ENCODE measurements around the gene ADA.
"Not testable (repeated sequence)": the region's sequence is repeated elsewhere in the genome, so short reads cannot be mapped to it uniquely, and the experiment has no call there.

ADA gene

DNA sequence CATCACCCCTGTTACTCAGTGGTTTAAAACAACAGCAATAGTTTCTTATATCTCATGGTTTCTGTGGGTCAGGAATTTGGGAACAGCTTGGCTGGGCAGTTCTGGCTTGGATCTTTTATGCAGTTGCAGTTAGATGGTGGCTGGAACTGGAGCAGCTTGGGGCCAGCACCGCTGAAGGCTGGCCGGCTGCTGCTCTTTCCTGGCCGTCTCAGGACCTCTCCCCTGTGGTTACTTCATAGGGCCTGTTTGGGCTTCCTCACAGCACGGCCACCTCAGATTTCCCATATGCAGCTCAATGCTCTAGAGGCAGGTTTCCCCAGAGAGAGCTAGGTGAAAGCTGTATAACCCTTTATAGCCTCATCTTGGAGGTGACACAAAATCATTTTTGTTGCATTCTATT, 53.6 kb downstream of the ADA start:
- no peak for DNase-seq

DNA sequence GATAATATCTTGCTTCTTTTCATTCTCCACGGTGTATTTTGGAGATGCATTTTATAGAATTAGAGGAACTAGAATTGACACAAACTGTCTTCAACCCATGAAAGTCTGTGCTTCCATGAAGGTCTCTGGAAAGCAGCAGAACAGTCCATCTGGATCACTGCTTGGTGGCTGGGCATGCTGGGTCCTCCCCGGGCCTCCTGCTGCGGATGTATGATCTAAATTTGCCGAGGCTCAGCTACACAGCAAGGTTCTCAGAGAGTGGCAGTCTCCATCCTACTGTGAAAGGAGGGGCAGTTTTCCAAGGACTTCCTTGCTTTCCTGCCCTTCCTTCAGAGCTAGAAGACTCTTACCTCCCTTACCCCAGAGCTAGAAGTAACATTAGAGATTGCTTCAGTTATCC, 54.0 kb downstream of the ADA start:
- DNase-seq = no peak

DNA sequence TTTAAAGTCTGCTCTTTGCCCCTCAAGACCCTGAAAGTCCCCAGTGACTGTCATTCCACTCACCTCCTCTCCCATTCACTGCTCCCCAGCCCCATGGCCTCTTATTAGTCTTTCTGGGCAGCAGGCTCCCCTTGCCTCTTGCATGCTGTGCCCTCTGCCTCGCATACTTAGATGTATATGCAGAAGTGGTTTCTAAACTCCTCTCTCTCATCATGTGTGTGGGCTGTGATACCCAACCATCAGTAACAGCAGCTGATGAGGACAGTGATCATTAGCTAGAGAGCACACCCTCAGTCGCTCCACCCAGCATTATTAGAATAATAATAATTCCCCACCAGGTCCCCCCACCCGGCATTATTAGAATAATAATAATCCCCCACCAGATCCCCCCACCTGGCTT, 54.6 kb downstream of the ADA start:
- DNase-seq = no peak

DNA sequence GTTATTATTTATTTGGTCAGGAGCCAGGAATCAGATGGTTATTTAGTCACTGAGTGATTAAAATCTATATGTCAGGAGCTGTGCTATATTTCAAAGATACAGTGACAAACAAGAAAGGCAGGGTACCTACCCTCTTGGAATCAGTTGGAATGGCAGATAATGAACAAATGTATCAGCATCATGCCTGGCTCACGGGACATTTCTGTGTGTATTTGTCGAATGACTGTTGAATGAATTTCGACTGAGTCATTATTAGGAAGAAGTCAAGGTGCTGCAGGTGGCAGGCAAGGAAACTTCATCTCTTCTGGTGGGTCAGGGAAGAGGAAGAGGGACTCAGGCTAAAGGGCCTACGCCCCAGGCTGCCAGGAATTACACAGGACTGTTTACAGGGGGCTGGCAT, 55.5 kb downstream of the ADA start:
- DNase-seq = no peak

DNA sequence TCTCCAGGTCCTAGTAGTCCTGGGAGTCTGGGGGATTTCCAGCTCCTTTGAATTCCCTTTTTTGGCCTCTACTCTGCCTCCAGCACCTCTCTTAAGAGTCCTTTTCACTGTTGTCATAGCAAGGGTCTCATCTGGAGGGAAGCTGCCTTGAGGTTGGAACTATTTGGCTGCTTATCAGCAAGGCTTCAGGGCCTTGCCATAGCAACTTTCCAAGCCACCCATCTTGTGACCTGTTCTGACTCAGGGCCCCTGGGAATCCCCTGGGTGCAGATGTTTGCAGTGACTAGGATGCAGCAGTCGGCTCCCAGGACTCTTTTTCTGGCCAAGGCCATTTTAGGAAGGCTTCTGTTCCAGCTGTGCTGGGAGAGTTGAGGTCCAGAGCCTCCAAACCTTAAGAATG, 56.8 kb downstream of the ADA start:
- no peak for DNase-seq

DNA sequence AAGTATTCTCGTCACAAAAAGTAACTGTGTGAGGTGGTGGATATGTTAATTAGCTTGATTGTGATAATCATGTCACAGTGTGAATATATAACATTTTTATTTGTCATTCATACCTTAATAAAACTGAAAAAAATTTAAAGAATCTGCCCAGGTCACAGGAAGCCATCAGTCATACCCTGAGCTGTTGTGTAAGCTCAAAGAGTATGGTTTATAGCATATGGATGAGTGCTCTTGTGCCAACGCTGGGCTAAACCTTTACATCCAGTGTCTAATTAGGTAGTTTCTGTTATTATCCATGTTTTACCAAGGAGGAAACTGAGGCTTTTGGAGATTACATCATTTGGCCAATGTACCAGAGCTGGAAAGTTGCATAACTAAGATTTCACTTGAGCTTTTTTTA, 57.7 kb downstream of the ADA start:
- DNase-seq = no peak

DNA sequence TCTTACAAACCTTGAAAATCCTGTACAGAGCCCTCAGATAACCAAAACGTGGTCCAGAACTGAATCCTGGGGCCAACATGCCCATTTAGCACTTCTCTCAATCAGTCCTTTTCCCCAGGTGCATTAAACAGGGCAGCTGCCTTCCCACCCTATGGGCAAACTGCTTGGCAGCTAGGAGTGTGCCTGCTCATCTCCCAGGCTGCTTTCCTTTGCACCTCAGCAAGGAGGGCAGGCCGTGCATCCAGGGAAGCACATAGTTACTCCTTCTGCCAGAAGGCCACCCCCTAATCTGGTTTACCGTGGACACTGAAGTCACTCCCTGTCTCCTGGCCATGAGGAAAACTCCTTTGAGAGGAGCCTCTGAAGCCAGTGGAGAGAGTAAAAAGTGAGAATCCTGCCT, 59.1 kb downstream of the ADA start:
- no peak for DNase-seq

DNA sequence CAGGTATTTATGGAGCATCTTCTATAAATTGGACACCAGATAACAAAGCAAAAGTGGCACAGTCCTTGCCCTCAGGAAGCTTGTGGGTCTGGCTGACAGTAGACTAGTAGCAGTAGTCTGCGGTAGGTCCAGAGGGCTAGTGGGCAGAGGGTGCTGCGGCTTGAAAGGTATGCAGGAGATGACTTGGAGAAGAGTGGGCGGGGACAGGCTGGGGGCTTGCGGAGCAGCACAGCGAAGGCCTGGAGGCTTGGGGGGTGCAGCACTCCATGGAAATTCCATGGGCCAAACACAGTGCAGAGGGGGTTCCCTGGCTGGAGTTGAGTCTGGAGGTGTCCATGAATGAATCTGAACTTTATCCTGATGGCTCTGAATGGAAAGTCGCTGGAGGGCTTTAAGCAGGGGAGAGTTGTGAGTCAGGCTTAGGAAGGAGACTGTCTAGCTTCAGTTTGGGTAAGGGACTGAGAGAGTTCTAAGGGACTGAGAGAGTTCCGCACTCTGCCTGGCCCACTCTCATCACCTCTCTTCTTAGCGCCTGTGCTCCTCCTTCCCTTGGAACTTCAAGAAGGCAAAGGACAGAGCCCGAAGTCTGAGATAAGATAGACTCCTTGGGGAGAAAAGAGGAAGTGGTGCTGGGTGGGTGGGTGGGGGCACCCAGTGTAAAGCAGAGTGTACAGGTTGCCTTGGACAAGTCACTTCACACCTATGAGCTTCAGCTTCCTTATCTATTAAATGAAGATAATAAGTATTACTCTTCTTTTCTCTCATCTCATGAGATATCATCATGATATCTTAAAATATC, 60.3 kb downstream of the ADA start:
- no peak for DNase-seq

DNA sequence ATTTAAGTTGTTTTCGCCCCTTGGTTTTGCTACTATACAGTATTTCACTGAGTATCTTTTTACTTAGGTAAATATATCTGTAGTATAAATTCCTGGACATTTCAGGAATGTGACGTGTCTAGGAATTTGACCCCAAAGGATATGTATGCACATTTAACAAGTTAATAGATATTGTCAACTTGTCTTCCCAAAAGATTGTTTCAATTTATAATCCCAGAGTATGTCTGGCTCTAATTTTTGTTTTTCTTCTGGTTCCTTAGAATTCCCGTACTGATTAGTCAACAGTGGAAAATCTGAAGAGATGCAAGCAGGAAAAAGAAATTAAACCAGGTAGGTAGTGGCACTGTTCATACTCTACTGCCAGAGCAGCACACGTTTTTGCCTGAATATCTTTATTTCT, 62.0 kb downstream of the ADA start:
- DNase-seq = no peak

DNA sequence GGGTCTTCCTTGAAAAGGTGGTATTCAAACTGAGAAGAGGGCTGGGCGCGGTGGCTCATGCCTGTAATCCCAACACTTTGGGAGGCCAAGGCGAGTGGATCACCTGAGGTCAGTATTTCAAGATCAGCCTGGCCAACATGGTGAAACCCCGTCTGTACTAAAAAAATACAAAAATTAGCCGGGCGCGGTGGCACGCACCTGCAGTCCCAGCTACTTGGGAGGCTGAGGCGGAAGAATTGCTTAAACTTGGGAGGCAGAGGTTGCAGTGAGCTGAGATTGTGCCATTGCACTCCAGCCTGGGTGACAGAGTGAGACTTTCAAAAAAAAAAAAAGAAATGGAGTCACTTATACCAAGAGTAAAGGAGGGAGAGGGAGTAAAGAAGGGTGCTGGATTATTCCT, 63.2 kb downstream of the ADA start:
- not testable (repeated sequence) for DNase-seq

DNA sequence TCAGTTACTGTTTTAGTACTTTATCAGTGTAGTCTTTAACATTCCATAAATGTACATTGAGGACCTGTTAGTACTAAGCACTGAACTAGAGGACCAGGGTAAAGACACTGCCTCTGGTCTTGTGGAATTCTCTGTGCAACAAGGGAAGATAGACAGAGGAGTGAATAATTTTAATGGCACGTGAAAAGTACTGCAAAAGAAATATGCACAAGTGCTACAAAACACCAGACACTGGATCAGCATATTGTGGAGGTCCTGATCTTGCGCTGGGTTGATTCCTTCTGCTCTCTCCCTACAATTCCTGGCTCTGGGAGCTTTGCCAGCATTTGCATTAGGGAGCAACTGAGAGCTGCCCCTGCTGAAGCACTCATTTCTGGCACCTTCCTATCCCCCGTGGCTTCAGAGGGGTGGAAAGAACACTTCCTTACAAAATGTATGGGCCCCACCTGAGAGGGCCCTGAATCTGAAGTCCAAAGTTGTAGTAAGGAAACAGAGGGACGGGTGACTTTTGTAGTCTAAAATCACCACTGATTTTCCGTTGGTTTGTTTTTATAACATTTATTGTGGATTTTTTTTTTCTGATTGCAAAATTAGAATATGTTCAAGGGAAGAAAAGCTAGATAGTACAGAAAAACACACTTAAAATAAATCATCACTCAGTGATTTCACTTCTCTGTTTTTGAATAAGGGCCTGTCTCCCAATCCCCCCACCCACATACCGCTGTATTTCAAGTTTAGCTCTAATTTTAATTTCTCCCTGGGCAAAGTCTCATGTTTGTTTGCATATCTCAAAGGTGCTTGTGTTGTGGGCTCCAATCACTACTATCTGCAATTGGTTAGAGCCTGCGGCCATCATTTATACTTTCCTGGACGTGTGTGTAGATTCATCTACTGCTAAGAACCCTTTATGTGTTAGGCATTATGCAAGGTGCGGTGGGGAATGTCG, 64.2 kb downstream of the ADA start:
- DNase-seq = no peak

DNA sequence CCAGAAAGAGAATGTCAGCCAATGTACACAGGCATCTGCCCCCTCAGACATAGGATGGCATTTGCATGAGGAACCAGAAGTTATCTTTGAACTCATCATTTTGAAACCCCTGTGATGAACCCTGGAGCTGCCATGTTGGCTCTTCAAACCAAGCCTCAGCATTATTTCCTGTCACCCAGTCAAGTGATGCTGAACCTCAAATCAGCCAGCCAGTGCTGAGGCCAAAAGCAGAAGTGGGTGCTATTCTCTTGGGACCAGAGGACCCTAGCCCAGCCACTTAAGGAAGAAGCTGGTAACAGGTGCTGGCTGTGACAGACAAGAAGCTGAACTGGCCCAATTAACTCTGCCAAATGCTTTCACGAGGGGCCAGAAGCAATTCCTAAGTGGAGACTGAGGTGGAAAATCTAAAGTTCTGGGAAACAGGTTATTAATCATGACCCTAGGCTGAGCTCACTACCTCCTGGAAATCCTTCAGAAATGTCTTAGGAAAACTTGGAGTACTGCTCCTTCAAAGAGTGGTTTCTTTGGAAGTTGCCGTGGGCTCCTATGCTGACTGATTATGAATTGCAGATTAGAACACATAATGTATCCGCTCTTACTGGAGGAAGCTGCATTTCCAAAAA, 65.1 kb downstream of the ADA start:
- peak; percentile 36 for DNase-seq

DNA sequence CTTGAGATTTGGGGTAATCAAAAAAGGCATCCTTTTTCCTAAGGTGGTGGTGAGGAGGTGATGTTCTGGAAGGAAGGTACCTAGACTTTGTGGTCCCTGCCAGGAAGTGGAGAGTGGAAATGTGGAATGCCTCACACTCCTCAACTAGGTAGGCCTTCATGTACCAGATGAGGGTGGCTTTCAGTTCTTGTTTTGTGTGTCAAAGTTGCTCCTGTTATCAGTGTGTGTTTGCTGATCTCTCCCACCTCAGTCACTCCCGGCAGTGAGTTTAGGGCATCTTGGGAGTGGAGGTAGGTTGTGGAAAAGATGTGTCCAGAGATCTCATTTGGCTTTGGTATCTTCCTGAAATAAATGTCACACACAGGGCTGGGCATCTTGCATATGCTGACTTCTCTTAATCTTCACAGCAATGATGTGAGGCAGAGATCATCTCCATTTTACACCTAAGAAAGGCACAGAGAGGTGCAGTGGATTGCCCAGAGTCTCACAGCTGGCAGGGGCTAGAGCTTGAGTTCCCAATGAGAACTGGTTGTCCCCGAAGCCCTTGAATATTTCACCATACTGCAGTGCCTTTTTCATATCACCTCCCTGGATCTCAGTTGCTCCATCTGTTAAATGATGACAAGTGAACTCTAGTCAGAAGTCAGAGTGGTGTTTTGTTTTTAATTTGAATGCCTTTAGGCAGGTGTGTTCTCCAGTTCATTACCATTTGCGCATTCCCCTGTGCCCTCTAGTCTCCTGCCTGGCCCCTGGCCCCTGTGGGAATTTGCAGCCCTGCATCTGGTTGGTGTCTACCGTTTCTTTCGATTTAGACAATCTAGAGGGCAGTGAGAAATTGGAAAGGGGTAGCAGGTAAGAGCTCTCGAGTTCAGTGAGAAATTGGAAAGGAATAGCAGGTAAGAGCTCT, 66.2 kb downstream of the ADA start:
- no peak for DNase-seq

DNA sequence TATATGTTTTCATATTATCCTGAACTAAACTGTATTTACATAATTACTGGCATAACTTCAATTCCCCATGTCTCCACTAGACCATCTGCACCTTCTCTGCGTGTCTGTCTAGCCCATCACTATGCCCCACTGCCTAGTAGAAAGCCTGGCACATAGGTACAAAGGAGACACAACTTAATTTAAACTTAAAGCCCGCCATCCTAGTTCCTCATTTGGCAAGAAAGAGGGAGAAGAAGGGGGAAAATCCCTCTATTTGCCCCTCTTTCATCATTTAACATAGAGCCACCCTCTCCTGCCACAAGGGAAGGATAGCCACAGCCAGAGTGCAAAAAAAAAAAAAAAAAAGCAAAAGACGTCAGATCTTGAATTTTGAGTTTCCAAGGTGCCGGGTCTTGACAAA, 67.3 kb downstream of the ADA start:
- DNase-seq = no peak

DNA sequence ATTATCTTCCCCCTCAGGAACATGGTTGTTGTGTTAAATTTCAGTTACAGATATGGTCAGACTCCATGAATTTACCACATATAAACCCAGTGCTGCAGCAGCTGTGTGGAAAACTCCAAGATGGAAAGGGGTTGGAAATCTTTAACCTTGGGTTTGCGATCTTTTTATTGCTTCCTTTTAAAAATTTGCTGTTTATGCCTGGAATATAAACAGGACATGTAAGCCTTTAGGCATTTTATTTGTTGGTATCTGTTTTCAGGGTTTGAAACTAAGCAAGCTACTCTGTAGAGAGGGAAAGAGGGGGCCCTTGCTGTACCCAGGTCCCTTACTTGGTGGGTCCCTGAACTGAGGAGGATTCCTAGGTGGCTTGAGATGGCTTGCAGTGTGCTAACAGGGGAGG, 68.3 kb downstream of the ADA start:
- DNase-seq = no peak

DNA sequence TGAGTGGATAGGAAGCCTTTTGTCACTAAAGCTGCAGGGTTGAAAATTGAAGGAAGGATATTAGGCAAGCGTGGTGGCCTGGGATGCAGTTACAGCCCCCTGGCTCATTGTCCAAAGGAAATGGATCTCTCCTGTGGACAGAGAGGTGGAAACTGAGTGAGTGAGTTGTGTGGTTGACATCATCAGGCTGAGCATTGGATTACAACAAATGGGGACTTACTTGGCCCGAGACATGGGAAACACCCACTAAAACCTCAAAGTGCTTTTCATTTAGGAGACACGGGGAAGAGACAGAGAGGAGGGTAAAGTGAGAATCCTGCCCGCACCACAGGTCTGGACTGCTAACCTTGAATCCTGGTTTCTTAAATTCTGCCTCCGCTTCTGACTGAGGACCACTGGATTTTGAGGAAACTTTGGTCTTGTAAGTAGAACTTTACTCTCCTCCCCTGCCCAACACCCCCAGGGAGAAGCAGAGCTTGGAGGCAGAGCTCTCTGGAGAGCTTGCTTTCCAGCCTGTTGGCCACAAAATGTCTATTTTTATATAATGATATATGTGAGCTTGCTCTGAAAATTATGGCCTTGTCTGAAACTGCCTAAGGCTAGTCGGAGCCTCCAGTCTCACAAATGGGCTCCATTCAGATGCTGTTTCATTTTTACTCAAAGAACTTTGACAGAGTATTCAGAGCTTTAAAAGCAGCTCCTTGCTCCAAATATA, 69.0 kb downstream of the ADA start, which contains the start of gene PKIG:
Gene PKIG (plus strand): TSS at position 269 of the 715 bp plus-strand sequence. CDS start 31,978 bp downstream, outside the sequence.
- no peak for DNase-seq

DNA sequence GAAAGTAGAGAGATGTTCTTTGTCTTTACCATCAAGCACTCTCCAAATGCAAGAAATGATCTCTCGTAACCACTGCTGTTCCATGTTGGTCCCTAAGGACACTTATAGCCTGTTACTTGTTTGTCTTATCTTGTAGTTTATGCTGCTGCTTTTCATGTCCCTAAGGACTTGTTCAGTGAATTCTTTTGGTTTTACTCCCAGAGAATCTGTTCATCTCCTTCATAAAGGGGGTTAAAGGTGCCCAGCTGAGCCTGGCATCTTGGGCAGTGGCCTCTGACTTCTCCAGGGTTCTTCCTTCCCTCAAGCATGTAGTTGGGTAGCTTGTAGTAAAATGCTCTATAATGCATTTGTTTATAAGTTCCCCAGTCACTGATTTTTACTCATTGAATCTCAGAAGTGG, 70.0 kb downstream of the ADA start:
- DNase-seq = no peak

DNA sequence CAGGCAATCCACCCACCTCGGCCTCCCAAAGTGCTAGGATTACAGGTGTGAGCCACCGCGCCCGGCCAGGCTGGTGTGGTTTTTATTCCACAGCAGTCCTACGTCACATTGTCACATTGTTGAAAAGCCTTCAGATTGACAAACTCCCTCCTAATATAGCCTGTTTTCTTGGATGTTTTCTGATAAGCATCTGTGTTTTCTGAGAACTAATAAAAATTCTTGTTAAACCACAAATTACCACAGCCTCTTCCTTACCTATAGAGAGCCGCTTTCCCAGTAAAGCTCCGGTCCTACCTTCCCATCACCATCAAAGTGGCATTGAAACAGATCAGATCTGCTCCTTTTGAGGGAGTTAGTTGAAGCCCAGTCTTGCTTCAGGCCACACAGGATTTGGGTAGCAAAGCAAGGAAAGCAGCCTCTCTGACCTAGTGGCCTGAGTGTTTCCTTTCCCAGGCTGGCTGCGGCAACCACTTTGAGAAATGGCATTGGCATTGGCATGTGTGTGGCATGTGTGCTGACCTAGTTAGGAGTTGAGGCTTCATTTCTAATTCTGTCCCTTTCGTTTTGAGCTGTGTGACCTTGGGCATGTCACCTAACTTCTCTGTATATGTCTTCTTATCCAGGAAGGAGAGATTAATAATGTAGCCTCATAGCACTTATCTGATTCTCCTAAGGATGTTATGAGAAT, 70.8 kb downstream of the ADA start:
- DNase-seq = no peak

DNA sequence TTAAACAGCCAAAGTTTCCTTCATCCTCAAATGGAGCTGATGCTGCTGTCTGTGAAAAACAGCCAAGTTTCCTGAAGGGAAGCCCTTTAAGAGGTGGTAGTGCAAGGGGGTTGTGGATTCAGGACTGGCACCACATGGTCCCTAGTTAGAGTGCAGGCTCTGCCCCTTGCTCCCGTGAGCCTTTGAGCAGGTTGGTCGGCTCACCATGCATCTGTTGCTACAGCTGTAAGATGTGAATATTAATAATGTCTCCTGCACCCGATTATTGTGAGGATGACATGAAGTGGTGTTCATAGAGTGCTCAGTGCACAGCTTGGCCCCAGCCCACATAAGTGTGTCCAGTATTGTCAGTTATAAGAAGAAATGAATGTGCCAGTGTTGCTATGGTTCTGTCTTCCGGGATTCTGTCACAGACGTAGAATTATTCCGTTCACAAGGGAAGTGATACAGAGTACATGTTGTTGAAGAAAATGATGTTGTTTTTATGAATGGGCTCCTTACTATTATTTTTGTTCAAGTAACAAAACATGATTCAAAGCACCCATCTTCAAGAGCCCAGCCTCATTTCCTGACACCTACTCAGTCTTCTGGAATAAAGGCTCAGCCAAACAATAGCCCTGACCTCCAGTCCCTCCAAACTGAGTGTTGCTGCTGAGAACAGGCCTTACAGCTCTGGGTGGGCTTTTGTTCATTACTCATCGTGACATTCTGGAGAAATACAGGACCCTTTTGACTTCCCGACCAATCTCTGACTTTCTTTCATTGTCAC, 72.0 kb downstream of the ADA start:
- no peak for DNase-seq

DNA sequence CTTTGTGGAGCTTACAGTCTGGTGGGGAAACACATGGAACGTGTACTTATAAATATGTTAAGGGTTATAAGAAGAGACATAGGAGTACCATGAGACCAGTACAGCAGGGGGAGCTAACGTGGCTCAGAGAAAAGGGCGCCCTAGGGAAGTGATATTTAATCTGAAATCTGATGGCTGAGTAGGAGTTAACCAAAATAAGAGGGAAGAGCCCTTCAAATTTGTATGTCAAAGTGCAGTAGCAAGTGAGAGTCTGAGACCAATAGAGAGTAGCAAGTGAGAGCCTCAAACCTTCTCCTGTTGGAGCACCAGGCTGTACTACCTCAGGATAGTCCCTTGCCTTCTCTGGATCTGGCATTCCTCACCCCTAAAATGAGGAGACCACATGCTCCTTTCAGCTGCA, 75.2 kb downstream of the ADA start:
- peak; percentile 38 for DNase-seq

Measured in RPMI8226 (cell line).